HG03139 (cell line): ENCODE measurements around the gene ZNHIT3.

Source experiments
- ATAC-seq: cut with Tn5 transposase; IDR thresholded peaks from one replicate; pipeline ENCODE4 v1.9.1; 2021; ENCODE audit not compliant: unreplicated experiment

Gene ZNHIT3

GRCh38 chr17:36509272-36509985 is 22.9 kb downstream of the ZNHIT3 start:
- ATAC-seq = no peak

GRCh38 chr17:36510636-36511035 is 24.2 kb downstream of the ZNHIT3 start:
- no peak for ATAC-seq

- no peak for ATAC-seq
Measured at GRCh38 chr17:36511216-36511615, 24.7 kb downstream of the ZNHIT3 start.

- no peak for ATAC-seq
Measured at GRCh38 chr17:36512641-36513040, 26.2 kb downstream of the ZNHIT3 start.

- ATAC-seq = no peak
Measured at GRCh38 chr17:36514856-36515255, 28.4 kb downstream of the ZNHIT3 start.

GRCh38 chr17:36515837-36516236 is 29.4 kb downstream of the ZNHIT3 start:
- no peak for ATAC-seq

- no peak for ATAC-seq
Measured at GRCh38 chr17:36523113-36523512, 36.6 kb downstream of the ZNHIT3 start.

- no peak for ATAC-seq
Measured at GRCh38 chr17:36524428-36524876, 38.0 kb downstream of the ZNHIT3 start.

- ATAC-seq = no peak
Measured at GRCh38 chr17:36525113-36525512, 38.6 kb downstream of the ZNHIT3 start.

GRCh38 chr17:36525888-36526287 is 39.4 kb downstream of the ZNHIT3 start:
- no peak for ATAC-seq

- ATAC-seq = no peak
Measured at GRCh38 chr17:36527621-36528250, 41.3 kb downstream of the ZNHIT3 start.

GRCh38 chr17:36529121-36529520 is 42.6 kb downstream of the ZNHIT3 start:
- no peak for ATAC-seq

GRCh38 chr17:36532435-36532975 is 46.0 kb downstream of the ZNHIT3 start:
- ATAC-seq = no peak

GRCh38 chr17:36533935-36534839 is 47.7 kb downstream of the ZNHIT3 start:
- peak; percentile 10 for ATAC-seq

- ATAC-seq = peak; percentile 68
Measured at GRCh38 chr17:36534840-36535668, 48.6 kb downstream of the ZNHIT3 start, which contains the start of the genes MYO19 and PIGW. TSS of gene MYO19 (minus strand) at chr17:36534868. CDS start at chr17:36532538, 2,330 bp downstream. TSS of gene PIGW (plus strand) at chr17:36534987. CDS start at chr17:36537102, 2,115 bp downstream.

GRCh38 chr17:36535669-36536081 is 49.2 kb downstream of the ZNHIT3 start:
- no peak for ATAC-seq

- ATAC-seq = no peak
Measured at GRCh38 chr17:36540696-36541095, 54.2 kb downstream of the ZNHIT3 start.

GRCh38 chr17:36542755-36543154 is 56.3 kb downstream of the ZNHIT3 start:
- no peak for ATAC-seq

GRCh38 chr17:36544044-36544306 is 57.5 kb downstream of the ZNHIT3 start:
- ATAC-seq = peak; percentile 2

- peak; percentile 49 for ATAC-seq
Measured at GRCh38 chr17:36544307-36545076, 58.0 kb downstream of the ZNHIT3 start, which contains the start of gene GGNBP2. TSS of gene GGNBP2 (plus strand) at chr17:36544919. CDS start at chr17:36545725, 806 bp downstream.
